HG03439 (cell line): Measurements from ENCODE around the gene LAMA4.

ENCODE experiments used
- ATAC-seq: cut with Tn5 transposase; IDR thresholded peaks from one replicate; pipeline ENCODE4 v1.9.1; 2021; ENCODE audit warnings: mild to moderate bottlenecking, moderate library complexity; ENCODE audit not compliant: unreplicated experiment

LAMA4 gene

GRCh38 chr6:112274774-112275173 is 20.4 kb upstream of the LAMA4 start:
- ATAC-seq = no peak

- ATAC-seq = no peak
Measured at GRCh38 chr6:112272799-112273198, 18.4 kb upstream of the LAMA4 start.

- no peak for ATAC-seq
Measured at GRCh38 chr6:112270756-112271155, 16.4 kb upstream of the LAMA4 start.

- no peak for ATAC-seq
Measured at GRCh38 chr6:112269979-112270566, 15.7 kb upstream of the LAMA4 start.

GRCh38 chr6:112269114-112269513 is 14.7 kb upstream of the LAMA4 start:
- ATAC-seq = no peak

GRCh38 chr6:112268654-112269053 is 14.3 kb upstream of the LAMA4 start:
- no peak for ATAC-seq

GRCh38 chr6:112268019-112268418 is 13.7 kb upstream of the LAMA4 start:
- no peak for ATAC-seq

GRCh38 chr6:112266331-112266730 is 12.0 kb upstream of the LAMA4 start:
- no peak for ATAC-seq

GRCh38 chr6:112259337-112259675 is 4.9 kb upstream of the LAMA4 start:
- no peak for ATAC-seq

- ATAC-seq = no peak
Measured at GRCh38 chr6:112258642-112259336, 4.4 kb upstream of the LAMA4 start.

GRCh38 chr6:112257178-112257855 is 3.0 kb upstream of the LAMA4 start:
- ATAC-seq = no peak

GRCh38 chr6:112254921-112255320 is 554 bp upstream of the LAMA4 start:
- ATAC-seq = no peak

- ATAC-seq = no peak
Measured at GRCh38 chr6:112253498-112253840, 898 bp downstream of the LAMA4 start.

GRCh38 chr6:112252571-112253497 is 1.5 kb downstream of the LAMA4 start:
- no peak for ATAC-seq

GRCh38 chr6:112251171-112251875 is 3.0 kb downstream of the LAMA4 start:
- ATAC-seq = no peak

GRCh38 chr6:112249489-112249888 is 4.9 kb downstream of the LAMA4 start:
- no peak for ATAC-seq

GRCh38 chr6:112247275-112247674 is 7.1 kb downstream of the LAMA4 start:
- ATAC-seq = no peak

GRCh38 chr6:112245511-112246203 is 8.7 kb downstream of the LAMA4 start:
- no peak for ATAC-seq

GRCh38 chr6:112243861-112244827 is 10.2 kb downstream of the LAMA4 start:
- ATAC-seq = no peak
